ENCODE results near the gene SLC22A23. TPM values are rescaled to one million over a fixed set of nuclear protein-coding genes. Genes with fewer than 3 reads are reported as not detected.

SLC22A23 gene
- total and polyA plus RNA-seq, 2 experiments from 2014 or later, result 2.4 to 7.3 TPM

DNA sequence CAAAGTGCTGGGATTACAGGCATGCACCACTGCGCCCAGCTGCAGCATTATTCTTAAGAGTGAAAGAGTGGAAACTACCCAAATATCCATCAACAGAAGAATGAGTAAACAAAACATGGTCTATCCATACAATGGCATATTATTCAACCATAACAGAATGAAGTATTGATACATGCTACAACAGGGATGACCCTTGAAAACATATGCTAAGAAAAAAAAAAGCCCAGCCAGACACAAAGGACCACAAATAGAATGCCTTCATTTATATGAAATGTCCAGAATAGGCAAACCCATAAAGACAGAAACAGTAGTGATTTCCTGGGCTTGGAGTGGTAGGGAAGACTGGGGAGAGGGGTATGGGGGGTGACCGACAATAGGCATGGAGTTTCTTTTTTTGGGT, 236.5 kb downstream of the SLC22A23 start:
- Histone ChIP-seq H3F3A (ENCODE audit: insufficient read depth) (no peaks in the 10 kb centered on the region), H3K4me2 (ENCODE audit: unreplicated experiment) (no peak overlapping the region), H3K4me3 (no peak overlapping the region), H3K79me2 (ENCODE audit: insufficient read depth) (no peaks in the 10 kb centered on the region), H3K9me3 (ENCODE audit: low read depth) (no peaks in the 10 kb centered on the region), H3K4me1 (ENCODE audit: insufficient read depth) (no peaks in the 10 kb centered on the region), H4K20me1 (ENCODE audit: insufficient read depth) (no peaks in the 10 kb centered on the region), H3K27ac (no peak overlapping the region), H3K27me3 (replicated peaks; ENCODE audit: insufficient read depth) (peaks cover 20% of the 10 kb centered on the region; the same call in 1 of the 2 replicates), H3K9ac (no peak overlapping the region), H2AFZ (no peak overlapping the region), H3K36me3 (ENCODE audit: low read depth) (no peaks in the 10 kb centered on the region), H3K9me2 (ENCODE audit: insufficient read depth) (no peaks in the 10 kb centered on the region)
- TF ChIP-seq EZH2 (IDR thresholded peaks at IDR 0.05; ENCODE audit: insufficient read depth, poor library complexity, severe bottlenecking) (no peak), EZH2phosphoT487 (IDR thresholded peaks at IDR 0.05; ENCODE audit: insufficient read depth, low read depth) (no peak)
- in situ Hi-C loops (cut with MboI), result no loop called here
- no peak for DNase-seq
- WGBS, 2 experiments (ENCODE audit: low coverage in 1 of 2, low lambda C conversion rate in 2 of 2, missing lambda C conversion rate in 2 of 2), result 76 to 86% methylated on average over 2 of the region's 2 CpGs

Other genes with a start within 250 kb of the SLC22A23 start
- gene TUBB2B, start 229.4 kb downstream of the SLC22A23 start, total RNA-seq (2014; rRNA removed; shearing (Covaris generic)), result 8.5 and 10.4 TPM in 2 replicates
- 8.1 and 9.0 TPM in 2 replicates for gene TUBB2B, start 229.4 kb downstream of the SLC22A23 start, polyA plus RNA-seq (2016; fragmentation: Nextera tagmentation; extraction: Ambion mirVana)
- gene PSMG4, start 198.1 kb downstream of the SLC22A23 start, total RNA-seq (2014; rRNA removed; shearing (Covaris generic)), result 20.0 and 24.5 TPM in 2 replicates
- gene PSMG4, start 198.1 kb downstream of the SLC22A23 start, polyA plus RNA-seq (2016; fragmentation: Nextera tagmentation; extraction: Ambion mirVana), result 46.9 and 47.1 TPM in 2 replicates